ENCODE data around the gene CHRNA4. TPM values are rescaled to one million over a fixed set of nuclear protein-coding genes. Genes with fewer than 3 reads are reported as not detected.

The CHRNA4 gene
- total and polyA plus RNA-seq, 10 of the 15 experiments (the other 5 are each of a cell fraction or from before 2014, with no cell fraction given), result 0.04 to 0.41 (median 0.06) TPM; not detected in 5

DNA sequence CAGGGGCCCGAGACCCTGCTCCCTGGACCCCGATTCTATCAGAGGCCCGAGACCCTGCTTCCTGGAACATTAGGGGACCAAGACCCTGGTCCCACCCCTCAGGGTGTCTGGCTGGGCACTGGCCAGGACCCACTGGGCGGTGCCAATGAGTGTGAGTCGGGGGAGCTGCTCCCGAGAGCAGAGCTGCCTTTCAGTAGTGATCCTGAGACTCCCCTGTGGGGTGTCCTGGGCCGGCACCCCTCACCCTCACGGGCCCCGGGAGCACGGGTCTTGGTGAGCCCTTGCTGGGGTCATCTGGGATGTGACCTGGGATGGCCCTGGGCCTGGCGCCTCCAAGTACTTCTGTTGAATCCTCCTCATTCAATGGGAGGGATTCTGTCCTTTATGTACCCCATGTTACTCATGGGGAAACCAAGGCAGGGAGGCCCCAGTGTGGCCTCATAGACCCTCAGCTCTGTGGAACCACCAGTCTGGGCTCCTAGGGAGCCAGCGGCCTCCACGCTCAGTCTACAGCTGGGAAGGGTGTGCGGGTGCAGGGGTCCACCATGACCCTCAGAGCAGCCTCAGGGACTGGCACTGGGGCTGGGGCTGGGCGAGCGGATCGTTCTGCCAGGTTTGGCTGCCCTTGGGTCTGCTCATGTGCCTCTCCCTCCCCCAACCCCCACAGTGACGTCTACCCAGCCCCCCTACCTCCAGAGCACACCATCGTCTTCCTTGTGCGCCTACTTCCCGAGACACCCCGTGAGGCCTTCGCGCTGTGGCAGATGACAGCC is 42.6 kb downstream of the CHRNA4 start:
- no peak overlapping the region for H3K27ac ChIP-seq (ENCODE audit: control insufficient read depth, insufficient read depth)
- H3K36me3 ChIP-seq (ENCODE audit: control insufficient read depth in 2 of 2, insufficient read depth in 2 of 2, low read length in 1 of 2), result no peaks in the 10 kb centered on the region
- no peak for FAIRE-seq
- ChIA-PET RAD21 (ENCODE audit: unreplicated experiment) (no interaction called here), CTCF (no interaction called here), POLR2A (no interaction called here), SMC1A (ENCODE audit: uncharacterized antibody, unreplicated experiment) (no interaction called here)
- H2AFZ ChIP-seq (ENCODE audit: control insufficient read depth, low read depth, low read length), result no peak overlapping the region
- WGBS (ENCODE audit: insufficient coverage, insufficient replicate concordance, low lambda C conversion rate, missing lambda C conversion rate), result 52% methylated on average over 23 of the region's 24 CpGs
- no peak for DNase-seq (ENCODE audit: low read depth, low spot score)
- H3K9me3 ChIP-seq (replicated peaks; ENCODE audit: control insufficient read depth, insufficient read depth, low read length), result no peaks in the 10 kb centered on the region
- in situ Hi-C loops (cut with MboI) (no loop called here), intact Hi-C loops (cut with micrococcal nuclease; ENCODE audit: unreplicated experiment) (no loop called here)
- H3K4me2 ChIP-seq (ENCODE audit: control insufficient read depth, insufficient read depth), result no peak overlapping the region
- no peaks in the 10 kb centered on the region for H3K79me2 ChIP-seq (ENCODE audit: control insufficient read depth, insufficient read depth, low read length)
- H3K4me1 ChIP-seq (ENCODE audit: control insufficient read depth, insufficient read depth, low read length), result no peaks in the 10 kb centered on the region
- no peak for ATAC-seq
- TF ChIP-seq ZNF274 (IDR thresholded peaks at IDR 0.05; ENCODE audit: insufficient read depth, insufficient read length) (no peak), WRNIP1 (IDR thresholded peaks at IDR 0.05; ENCODE audit: borderline replicate concordance, low read depth, low read length) (no peak), MLLT1 (IDR thresholded peaks at IDR 0.05) (no peak), MEF2A (IDR thresholded peaks at IDR 0.05; ENCODE audit: insufficient read depth, low read depth, low read length) (no peak), CBX3 (IDR thresholded peaks at IDR 0.05; ENCODE audit: borderline replicate concordance, low read depth) (no peak), YY1 (IDR thresholded peaks at IDR 0.05; ENCODE audit: low read depth, low read length) (no peak), POU2F2 (IDR thresholded peaks at IDR 0.05; ENCODE audit: borderline replicate concordance, low read depth, low read length) (no peak), CHD1 (IDR thresholded peaks at IDR 0.05; ENCODE audit: low read depth, low read length) (no peak), ZNF207 (IDR thresholded peaks at IDR 0.05; ENCODE audit: borderline replicate concordance) (no peak), EGR1 (IDR thresholded peaks at IDR 0.05; ENCODE audit: borderline replicate concordance in 1 of 2, low read depth in 2 of 2, low read length in 2 of 2) (no peak), ZBED1 (IDR thresholded peaks at IDR 0.05; ENCODE audit: borderline replicate concordance) (no peak), TBL1XR1 (IDR thresholded peaks at IDR 0.05; ENCODE audit: low read depth, low read length) (no peak), SPI1 (IDR thresholded peaks at IDR 0.05; ENCODE audit: borderline replicate concordance, insufficient read depth, low read depth, low read length) (no peak)
- TF ChIP-seq, protein P1, sequence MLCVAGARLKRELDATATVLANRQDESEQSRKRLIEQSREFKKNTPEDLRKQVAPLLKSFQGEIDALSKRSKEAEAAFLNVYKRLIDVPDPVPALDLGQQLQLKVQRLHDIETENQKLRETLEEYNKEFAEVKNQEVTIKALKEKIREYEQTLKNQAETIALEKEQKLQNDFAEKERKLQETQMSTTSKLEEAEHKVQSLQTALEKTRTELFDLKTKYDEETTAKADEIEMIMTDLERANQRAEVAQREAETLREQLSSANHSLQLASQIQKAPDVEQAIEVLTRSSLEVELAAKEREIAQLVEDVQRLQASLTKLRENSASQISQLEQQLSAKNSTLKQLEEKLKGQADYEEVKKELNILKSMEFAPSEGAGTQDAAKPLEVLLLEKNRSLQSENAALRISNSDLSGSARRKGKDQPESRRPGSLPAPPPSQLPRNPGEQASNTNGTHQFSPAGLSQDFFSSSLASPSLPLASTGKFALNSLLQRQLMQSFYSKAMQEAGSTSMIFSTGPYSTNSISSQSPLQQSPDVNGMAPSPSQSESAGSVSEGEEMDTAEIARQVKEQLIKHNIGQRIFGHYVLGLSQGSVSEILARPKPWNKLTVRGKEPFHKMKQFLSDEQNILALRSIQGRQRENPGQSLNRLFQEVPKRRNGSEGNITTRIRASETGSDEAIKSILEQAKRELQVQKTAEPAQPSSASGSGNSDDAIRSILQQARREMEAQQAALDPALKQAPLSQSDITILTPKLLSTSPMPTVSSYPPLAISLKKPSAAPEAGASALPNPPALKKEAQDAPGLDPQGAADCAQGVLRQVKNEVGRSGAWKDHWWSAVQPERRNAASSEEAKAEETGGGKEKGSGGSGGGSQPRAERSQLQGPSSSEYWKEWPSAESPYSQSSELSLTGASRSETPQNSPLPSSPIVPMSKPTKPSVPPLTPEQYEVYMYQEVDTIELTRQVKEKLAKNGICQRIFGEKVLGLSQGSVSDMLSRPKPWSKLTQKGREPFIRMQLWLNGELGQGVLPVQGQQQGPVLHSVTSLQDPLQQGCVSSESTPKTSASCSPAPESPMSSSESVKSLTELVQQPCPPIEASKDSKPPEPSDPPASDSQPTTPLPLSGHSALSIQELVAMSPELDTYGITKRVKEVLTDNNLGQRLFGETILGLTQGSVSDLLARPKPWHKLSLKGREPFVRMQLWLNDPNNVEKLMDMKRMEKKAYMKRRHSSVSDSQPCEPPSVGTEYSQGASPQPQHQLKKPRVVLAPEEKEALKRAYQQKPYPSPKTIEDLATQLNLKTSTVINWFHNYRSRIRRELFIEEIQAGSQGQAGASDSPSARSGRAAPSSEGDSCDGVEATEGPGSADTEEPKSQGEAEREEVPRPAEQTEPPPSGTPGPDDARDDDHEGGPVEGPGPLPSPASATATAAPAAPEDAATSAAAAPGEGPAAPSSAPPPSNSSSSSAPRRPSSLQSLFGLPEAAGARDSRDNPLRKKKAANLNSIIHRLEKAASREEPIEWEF (IDR thresholded peaks at IDR 0.05; ENCODE audit: insufficient replicate concordance, low read depth, low read length), result no peak
- TF ChIP-seq, protein P2, sequence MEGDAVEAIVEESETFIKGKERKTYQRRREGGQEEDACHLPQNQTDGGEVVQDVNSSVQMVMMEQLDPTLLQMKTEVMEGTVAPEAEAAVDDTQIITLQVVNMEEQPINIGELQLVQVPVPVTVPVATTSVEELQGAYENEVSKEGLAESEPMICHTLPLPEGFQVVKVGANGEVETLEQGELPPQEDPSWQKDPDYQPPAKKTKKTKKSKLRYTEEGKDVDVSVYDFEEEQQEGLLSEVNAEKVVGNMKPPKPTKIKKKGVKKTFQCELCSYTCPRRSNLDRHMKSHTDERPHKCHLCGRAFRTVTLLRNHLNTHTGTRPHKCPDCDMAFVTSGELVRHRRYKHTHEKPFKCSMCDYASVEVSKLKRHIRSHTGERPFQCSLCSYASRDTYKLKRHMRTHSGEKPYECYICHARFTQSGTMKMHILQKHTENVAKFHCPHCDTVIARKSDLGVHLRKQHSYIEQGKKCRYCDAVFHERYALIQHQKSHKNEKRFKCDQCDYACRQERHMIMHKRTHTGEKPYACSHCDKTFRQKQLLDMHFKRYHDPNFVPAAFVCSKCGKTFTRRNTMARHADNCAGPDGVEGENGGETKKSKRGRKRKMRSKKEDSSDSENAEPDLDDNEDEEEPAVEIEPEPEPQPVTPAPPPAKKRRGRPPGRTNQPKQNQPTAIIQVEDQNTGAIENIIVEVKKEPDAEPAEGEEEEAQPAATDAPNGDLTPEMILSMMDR (IDR thresholded peaks at IDR 0.05 in 2 of 3, conservative IDR thresholded peaks at IDR 0.05 in 1 of 3; ENCODE audit: control insufficient read depth in 2 of 3, extremely low read depth in 1 of 3, insufficient read depth in 1 of 3, low read depth in 3 of 3, low read length in 3 of 3), result no peak
- H3K9ac ChIP-seq (ENCODE audit: control insufficient read depth, insufficient read depth, low read length), result no peak overlapping the region
- H3K4me3 ChIP-seq, result no peak overlapping the region
- H3K27me3 ChIP-seq (replicated peaks in 1 of 2; ENCODE audit: control insufficient read depth in 2 of 2, insufficient read depth in 2 of 2, low read length in 1 of 2), result no peaks in the 10 kb centered on the region
- no TSS peak for BruUV-seq (replicated peaks)
- H4K20me1 ChIP-seq (ENCODE audit: control insufficient read depth, insufficient read depth), result no peaks in the 10 kb centered on the region
